Fibroblast of lung (primary cell): ENCODE measurements around the gene OR1L6.

ENCODE experiments used
- CTCF ChIP-seq, 2 donors: IDR thresholded peaks in 1 of 2; conservative IDR thresholded peaks in 1 of 2; 1 replicate in 1 of 2; 2 replicates in 1 of 2; pipeline ENCODE4 v1.5.1; 2011 to 2012; ENCODE audit warnings: low read length in 2 of 2, control low read depth in 1 of 2, inconsistent platforms in 1 of 2, low read depth in 1 of 2, mild to moderate bottlenecking in 1 of 2
- EZH2 ChIP-seq: IDR thresholded peaks from 2 replicates; pipeline ENCODE4 v1.5.1; 2012; ENCODE audit warnings: low read length, control low read depth, mild to moderate bottlenecking; ENCODE audit errors: missing control alignments

GRCh38 chr9:122754825-122755224 is 12.7 kb downstream of the OR1L6 start:
- TF ChIP-seq CTCF (conservative IDR thresholded peaks at IDR 0.05 in 1 of 2, IDR thresholded peaks at IDR 0.05 in 1 of 2; ENCODE audit: low read depth in 1 of 2, low read length in 2 of 2) (no peak), EZH2 (no peak)
